Activated T-cell treated with anti-CD3 and anti-CD28 coated beads for 1 hour (primary cell): ENCODE measurements around the gene PRRG2.
A peak's percentile ranks its signal among the peaks of the same experiment; 100 is the strongest.

Experiments used
- DNase-seq: peaks from one replicate; pipeline ENCODE4 v3.0.0-alpha.2; 2020; ENCODE audit warnings: low read depth

Gene PRRG2

DNA sequence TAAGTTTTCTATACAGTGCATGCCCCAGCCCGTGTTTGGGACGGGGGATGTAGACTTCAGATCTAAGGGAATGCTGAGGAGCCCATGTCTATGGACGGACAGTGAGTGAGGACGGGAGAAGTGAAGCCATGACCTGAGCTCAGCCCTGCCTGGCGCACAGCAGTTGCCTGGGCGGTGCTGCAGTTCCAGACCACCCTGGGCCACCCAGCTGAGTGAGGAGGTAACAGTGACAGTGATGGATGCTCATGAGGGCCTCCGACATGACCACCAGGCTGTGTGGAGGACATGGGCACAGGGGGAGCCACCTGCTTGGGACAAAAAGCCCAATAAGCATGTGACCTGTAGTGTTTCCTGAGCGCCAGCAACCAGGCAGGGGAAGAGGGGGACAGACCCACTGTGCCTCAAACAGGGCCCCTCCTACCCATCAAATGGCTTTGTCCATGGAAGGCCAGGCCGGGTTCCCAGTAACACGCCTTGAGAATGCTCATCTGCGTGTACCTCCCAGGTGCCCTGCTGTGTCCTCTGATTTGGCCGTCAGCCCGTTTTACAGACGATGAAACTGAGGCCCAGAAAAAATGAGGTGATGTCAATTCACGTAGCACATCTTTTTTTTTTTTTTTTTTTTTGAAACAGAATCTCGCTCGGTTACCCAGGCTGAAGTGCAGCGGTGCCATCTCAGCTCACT is 23.3 kb upstream of the PRRG2 start:
- no peak for DNase-seq

GRCh38 chr19:49558591-49558990 is 22.5 kb upstream of the PRRG2 start:
- DNase-seq = no peak

DNA sequence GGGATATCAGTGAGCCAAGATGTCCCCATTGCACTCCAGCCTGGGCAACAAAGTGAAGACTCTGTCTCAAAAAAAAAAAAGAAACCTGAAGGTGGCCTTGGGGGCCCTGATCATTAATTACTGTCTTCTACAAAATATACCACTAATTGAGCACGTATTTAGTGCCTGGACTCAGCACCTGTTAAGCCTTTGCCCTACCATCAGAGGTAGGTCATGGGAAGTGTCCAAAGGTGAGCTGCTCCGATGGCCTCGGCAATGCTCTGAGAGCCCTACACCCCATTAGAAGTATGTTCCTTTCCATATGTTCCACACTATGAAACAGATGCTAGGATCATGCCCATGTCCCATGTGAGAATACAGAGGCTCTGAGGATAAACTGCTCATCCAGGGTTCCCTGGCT is 21.7 kb upstream of the PRRG2 start:
- no peak for DNase-seq

DNA sequence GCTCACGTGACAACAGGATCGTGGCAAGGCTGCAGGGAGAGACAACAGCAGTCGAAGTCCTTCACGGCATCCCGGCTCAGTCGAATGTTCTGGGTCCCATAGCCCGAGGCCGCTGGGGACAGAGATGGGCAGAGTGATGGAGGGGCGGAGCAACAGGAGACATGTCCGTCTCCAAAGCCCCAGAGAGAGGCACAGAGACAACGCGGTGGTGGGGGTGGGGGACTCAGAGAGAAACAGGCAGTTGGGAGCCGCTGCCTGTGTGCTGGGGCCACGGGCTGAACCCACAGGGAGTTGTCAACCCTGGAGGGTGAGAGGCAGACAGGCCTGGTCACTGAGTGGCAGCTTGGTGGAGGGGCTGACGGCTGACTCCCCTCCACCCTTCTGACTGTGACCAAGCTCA is 21.2 kb upstream of the PRRG2 start:
- DNase-seq = no peak

- peak; percentile 26 for DNase-seq
Observed at GRCh38 chr19:49560358-49560900, 20.7 kb upstream of the PRRG2 start.

GRCh38 chr19:49564616-49565045 is 16.5 kb upstream of the PRRG2 start:
- no peak for DNase-seq

DNA sequence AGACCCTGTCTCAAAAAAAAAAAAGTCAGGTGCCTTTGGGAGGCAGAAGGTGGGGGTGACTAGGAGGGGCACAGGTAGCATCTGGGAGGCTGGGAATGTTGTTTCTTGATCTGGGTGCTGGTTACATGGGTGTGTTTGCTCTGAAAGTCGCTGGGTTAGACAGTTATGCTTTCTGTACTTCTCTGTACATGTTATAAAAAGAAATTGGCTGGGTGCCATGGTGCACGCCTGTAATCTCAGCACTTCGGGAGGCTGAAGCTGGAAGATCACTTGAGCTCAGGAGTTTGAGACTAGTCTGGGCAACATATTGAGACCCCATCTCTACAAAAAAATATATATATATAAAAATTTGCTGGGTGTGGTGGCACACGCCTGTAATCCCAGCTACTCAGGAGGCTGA is 15.9 kb upstream of the PRRG2 start:
- no peak for DNase-seq

- no peak for DNase-seq
Observed at GRCh38 chr19:49566302-49566701, 14.8 kb upstream of the PRRG2 start.

- DNase-seq = peak; percentile 53
Observed at GRCh38 chr19:49567861-49568441, 13.2 kb upstream of the PRRG2 start.

GRCh38 chr19:49570138-49570856 is 10.8 kb upstream of the PRRG2 start:
- DNase-seq = peak; percentile 49

DNA sequence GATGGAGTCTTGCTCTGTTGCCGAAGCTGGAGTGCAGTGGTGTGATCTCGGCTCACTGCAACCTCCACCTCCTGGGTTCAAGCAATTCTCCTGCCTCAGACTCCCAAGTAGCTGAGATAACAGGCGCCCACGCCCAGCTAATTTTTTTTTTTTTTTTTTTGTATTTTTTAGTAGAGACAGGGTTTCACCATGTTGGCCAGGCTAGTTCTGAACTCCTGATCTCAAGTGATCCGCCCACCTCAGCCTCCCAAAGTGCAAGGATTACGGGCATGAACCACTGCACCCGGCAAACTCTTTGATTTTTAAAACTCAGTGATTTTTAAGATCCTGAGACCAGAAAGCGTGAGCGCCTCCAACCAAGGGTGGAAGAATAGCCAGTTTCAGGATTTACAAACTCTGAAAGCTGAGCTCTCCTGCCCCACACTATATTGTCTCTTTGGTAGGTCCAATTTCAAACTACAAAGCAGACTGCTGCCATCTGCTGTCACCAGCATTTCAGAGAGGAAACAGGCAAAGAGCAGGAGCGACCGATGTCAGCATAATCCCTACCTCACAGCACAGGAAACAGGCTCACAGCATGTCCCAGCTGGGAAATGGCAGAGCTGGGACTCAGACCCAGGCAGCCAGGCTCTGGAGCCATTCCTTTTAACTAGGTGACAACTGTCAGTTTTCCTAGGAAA is 10.0 kb upstream of the PRRG2 start:
- no peak for DNase-seq

DNA sequence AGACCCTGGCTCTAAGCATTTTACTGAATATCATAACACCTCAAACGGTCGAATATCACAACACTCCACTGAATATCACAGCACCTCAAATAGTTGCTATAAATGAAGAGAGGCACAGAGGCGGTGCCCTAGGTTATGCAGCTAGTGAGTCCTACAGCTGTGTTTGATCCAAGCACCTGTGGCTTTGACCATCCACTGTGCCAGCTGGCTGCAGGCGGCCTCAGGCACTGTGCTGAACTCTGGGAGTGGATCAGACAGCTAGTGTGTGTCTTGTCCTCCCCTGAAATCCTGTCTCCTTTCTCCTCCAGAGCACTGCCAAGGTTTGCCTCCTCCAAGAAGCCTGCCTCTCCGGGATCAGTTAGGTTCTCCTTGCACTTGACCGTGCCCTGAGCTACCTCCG is 8.1 kb upstream of the PRRG2 start:
- no peak for DNase-seq

DNA sequence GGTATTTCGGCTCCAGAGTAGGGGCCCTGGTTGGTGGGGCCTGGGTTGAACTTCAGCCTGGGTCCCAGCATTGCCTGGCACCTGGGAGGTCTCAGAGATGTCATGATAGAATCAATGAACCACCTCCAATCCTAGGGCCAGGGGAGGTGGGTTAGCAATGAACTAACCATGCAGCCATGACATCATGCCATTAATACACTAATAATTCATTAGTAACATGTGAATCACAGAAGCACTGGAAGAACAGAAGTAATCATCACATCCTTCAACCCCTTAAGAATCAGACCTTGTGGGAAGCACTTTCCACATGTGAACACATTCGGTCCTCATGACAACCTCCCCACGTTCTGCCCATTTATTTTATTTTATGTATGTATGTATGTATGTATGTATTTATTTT is 7.7 kb upstream of the PRRG2 start:
- DNase-seq = no peak

DNA sequence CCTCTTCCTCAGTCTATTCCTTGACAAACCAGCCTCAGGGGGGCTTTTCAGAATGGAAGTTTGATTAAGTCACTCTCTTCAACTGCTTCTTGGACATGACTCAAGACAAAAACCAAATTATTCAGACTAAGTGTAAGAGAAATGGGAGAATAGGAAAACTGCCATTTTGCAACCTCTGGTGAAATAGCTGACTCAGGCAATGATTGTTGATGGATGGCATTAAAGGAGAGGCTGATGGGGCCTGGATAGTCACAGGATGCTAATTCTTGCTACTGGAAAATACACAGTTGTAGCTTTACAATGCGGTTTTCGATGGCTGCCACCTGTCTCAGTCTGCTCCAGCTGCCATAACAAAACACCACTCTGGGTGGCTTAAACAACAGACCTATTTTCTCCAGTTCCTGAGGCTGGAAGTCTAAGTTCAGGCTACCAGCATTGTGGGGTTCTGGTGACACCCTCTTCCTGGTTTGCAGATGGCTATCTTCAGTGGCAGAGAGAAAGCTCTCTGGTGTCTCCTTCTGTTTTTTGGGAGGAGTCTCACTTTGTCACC is 6.8 kb upstream of the PRRG2 start:
- DNase-seq = no peak

- no peak for DNase-seq
Observed at GRCh38 chr19:49579193-49579592, 1.9 kb upstream of the PRRG2 start.

DNA sequence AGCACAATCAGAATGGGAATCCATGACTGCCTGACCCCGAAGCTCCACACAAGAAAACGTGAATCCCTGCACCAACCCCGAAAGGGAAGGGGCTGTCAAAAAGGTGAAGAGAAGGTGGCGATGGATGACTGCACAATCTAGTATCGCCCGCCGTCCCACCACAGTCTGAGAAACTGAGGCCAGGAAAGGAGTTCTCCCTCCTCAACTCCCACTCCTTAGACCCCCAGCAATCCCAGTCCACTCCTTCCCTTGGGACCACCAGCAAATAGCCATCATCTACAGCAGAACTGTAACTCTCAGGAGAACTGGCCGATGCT is 1.2 kb upstream of the PRRG2 start:
- no peak for DNase-seq

- peak; percentile 91 for DNase-seq
Observed at GRCh38 chr19:49580264-49581006, 681 bp upstream of the PRRG2 start, which contains the start of gene NOSIP. TSS of gene NOSIP (minus strand) at chr19:49580556. CDS start at chr19:49560691, 19,865 bp downstream.

DNA sequence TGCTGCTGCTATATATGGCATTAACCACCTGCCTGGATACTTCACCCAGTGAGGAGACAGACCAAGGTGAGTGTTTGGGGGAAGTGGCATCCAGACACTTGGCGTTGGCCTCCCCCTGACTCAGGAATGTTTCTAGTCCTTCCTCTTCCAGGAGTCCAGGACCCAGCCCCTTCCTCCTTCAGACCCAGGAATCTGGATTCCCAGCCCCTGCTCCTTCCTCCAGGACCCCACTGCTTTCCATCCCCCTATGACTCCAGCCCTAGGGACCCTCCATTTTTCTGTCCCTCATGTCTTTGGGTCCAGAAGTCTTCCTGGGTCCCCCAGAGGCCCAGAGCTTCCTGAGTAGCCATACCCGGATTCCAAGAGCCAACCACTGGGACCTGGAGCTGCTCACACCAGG is 2.1 kb downstream of the PRRG2 start:
- DNase-seq = no peak

GRCh38 chr19:49585023-49585422 is 3.9 kb downstream of the PRRG2 start:
- DNase-seq = no peak

DNA sequence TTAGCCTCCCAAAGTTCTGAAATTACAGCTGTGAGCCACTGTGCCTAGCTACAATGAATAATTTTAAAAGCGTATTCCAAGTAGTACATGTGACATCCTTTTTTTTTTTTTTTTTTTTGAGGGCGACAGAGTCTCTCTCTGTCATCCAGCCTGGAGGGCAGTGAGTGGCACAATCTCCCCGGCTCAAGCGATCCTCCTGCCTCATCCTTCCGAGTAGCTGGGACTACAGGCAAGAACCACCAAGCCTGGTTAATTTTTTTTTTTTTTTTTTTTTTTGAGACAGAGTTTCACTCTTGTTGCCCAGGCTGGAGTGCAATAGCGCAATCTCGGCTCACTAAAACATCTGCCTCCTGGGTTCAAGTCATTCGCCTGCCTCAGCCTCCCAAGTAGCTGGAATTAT is 6.1 kb downstream of the PRRG2 start:
- DNase-seq = no peak

GRCh38 chr19:49588365-49589122 is 7.4 kb downstream of the PRRG2 start:
- no peak for DNase-seq
